Fibroblast of skin of left biceps (primary cell): Measurements from ENCODE around the gene ESR1.
"Not testable (repeated sequence)": the region's sequence is repeated elsewhere in the genome, so short reads cannot be mapped to it uniquely, and the experiment has no call there.

Experiments used
- DNase-seq, 2 experiments: peaks; one replicate each; pipeline ENCODE4 v3.0.0-alpha.2; 2013; ENCODE audit warnings: low read depth in 2 of 2

Gene ESR1

DNA sequence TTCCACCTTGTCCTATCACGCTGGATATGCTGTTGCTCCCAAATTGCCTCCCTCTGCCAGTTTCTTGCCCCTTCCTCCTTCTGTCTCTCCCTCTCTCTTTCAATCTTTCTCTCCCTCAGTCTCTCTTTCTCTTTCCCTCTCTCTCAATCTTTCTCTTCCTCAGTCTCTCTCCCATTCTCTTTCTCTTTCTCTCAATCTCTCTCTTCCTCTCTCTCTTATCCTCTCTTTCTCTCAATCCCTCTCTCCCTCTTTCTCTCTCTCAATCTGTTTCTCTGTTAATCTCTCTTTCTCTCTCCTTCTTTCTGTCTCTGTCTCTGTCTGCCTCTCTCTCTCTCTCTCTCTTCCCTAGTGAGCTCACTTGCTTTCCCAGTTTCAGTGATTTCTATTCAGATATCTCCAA is 245.8 kb downstream of the ESR1 start:
- DNase-seq, result no peak

DNA sequence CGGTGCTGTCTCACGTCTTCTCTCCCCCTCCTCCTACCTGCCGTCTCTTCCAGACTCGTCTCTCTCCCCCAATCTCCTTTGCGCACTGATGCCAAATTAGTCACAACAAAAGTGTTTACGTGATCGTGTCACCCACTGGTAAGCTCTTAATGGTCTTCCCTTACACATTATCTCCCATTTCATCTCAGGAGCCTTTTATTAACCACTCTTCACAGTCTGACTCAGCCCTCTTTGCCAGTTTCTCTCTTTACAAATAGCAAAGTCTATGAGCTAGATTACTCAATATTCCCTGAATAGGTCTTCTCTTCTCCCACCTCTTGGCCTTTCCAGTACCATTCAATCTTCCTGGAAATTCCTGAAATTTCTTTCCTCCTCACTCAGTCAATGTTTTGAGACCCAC is 247.0 kb downstream of the ESR1 start:
- DNase-seq, result no peak

DNA sequence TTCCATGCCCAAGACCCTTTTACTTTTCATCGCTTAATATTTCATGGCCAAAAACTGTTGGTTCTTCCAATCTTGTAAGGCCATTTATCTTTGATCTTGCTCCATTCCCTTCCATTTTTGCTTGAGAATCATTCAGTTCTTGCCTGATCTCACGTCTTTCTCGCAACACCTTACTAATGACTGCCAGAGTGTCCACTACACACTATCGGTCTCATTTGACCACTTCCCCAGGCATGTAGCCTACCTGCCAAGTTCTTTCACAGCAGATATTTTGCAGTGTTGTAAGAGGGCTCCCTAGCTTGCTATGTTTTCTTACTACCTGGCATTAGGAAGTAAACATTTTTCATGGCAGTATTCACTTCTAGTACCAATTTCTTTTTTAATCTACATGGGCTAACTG is 248.0 kb downstream of the ESR1 start:
- DNase-seq, result no peak

DNA sequence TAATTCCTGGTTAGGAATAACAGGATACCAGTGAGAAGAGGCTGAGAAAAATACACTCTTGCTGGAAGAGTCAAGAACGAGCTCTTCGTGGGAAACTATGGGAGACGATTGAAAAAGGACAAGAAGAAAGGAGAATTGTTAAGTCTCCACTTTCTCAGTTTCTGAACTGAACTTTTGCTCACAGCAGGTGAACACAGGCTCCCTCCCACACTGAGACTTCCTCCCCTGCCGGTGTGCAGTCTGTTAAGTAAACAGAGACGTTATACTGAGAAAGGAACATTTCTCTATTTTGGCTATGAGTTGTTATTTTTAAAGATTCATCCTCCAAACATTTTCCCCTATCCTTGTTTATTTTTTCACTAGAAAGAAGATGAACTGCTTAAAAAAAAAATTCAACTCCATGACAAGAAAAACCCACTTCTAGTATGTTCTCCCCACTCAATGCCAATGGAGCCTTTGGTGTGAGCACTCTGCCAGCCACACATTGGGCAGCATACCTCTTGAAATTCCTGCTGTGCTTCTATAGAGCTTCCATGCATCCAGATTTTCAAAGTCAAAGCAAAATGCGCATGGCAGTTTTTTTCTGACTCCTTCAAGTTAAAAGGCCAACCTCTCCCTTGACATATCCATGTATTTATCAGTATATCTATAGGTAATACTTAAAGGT is 250.5 kb downstream of the ESR1 start:
- DNase-seq, result no peak

DNA sequence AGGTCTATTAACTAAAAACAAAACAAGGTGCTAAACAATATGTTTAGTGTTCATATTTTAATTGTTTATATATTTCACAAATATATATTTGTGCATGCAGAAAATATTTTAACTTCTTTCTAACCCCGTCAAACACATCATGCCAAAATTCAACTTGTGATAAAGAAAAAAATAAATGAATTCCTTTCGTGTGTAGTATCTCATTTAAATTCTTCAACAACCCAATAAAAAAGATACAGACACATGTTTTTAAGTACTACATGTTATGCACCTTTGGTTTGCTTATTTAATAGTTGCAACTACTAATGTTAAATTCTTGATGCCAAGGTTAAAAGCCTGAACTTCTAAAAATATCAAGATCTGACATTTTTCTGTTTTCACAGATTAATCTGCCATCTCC is 252.4 kb downstream of the ESR1 start:
- DNase-seq, result no peak

DNA sequence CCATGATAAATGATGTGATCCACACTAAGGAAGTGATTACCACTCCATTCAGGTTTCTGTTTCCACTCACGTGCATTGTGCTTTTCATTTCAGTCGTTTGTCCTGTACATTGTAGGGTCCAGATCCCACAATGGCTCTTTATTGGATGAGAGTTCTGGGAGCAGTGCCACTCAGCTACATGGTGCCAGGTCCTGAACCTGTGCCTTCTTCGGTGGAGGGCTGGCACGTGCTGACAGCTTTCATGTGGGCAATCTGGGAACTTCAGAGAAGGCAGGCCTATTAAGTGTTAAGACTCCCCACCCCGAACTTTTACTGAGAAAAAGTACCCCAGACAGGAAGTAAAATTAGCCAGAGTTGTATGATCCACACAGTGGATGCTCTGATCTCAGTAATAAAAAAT is 255.0 kb downstream of the ESR1 start:
- DNase-seq, result no peak

DNA sequence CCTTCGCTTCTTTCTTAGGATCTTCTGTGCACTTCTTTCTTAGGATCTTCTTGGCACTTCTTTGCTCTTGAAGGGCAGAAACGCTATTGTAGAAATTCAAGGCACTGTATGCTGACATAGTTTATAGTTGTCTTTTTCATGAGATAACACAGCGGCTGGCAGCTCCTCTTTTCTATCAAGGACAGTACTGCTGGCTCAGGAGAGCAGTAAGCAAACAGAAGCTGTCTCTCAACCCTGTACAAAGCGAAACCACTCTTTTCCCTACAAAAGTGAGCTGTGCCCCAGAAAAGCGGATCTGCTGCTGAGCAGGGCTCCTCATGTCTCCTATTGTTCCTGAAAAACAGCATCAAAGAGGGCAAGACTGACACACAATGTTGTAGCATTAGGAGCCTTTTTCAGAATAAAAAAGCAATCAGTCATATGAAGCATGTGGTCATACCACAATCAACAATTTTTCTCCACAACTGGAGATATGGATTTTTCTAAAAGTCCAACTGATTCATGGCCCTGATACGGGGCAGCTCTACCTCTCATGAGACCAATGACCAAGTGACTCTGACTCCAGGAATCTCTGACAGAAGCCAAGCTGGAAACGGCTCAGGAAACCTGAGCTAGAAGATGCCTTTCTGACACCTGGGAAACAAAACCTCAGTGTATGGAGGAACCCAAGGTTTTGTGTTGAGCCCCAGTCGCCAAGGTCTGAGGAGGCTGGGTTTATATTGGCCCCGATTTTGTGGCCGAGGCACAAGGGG is 255.9 kb downstream of the ESR1 start:
- DNase-seq, result no peak

DNA sequence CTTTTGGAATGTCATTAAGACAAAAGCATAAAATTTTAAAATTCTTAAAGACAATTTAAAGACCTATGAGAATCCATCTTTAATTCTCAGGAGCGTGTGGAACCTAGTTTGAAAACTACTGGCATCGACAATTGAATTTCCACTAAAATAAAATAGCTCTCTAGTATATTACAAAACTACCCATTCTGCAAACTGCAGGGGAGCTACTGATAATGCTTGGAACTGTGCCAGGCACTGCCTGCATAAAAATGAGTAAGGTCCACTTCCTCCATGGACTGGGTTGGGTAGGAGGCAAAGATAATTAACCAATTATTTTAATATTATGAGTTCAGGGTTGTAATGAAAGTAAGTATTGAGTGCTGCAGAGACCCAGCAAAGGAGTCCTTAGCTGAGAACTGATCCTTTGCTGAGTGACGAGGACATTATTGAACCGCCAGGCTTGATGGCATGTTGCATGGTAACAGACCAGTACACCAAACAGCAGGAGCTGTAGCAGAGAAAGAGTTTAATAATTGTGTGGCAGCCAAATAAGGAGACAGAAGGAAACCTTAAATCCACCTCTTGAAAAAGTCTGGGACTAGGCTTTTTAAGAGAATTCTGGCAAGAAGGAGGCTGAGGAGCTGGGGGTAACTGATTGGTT is 261.3 kb downstream of the ESR1 start:
- no peak for DNase-seq

DNA sequence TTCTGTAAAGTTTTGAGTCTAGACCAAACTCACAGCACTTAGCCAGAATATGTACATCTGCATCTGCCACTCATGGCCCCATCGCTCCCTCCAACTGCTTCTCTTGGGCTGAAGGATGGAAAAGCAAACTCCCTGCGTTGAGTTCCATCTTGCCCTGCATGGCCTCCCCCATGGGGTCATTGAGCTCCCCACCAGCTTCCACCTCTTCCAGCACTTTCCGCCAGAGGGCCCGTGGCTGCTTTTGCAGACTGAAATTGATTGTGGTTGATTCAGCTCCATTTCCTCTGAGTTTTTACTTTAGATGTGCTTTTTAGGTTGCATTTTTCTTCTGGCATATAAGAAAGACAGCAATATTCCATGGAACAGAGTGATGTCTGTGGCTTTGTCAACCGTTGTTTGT is 263.1 kb downstream of the ESR1 start:
- no peak for DNase-seq

DNA sequence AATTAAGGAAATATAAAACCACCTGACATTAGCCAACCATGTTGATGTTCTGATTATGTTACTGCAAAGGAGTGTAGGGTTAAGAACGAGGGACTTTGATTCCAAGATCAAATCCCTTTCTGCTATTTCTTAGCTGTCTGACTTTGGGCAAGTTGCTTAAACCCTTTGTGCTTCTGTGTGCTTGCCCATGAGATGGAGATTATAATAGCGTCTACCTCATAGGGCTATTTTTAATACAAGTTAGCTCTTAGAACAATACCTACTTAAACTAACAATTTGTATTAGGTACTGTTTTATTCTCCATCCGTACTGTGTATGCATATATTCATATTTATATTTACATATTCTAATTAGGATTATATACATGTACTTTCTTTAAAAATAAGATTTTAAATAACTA is 263.8 kb downstream of the ESR1 start:
- no peak for DNase-seq

DNA sequence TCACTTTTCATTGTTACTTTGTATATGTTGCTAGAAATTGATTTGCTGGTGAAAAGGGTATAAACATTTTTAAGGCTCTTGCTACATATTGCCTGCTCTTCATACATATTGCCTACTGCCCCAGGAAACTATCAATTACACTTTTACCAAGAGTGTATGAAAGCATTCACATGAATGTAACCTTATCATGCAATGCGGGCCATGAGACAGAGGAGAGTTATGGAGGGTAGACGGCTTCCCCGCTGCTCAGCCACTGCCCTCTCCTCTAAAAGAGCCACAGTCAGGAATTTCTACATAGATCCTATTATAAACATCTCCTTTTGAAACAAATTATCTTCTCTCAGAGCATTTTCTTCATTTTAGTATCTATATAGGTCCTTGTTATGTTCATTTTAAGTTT is 264.4 kb downstream of the ESR1 start:
- DNase-seq, result no peak

DNA sequence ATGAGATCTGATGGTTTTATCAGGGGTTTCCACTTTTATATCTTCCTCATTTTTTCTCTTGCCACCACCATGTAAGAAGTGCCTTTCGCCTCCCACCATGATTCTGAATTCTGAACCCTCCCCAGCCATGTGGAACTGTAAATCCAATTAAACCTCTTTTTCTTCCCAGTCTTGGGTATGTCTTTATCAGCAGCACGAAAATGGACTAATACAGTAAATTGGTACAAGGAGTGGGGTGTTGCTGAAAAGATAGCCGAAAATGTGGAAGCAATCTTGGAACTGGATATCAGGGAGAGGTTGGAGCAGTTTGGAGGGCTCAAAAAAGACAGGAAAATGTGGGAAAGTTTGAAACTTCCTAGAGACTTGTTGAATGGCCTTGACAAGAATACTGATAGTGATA is 268.8 kb downstream of the ESR1 start:
- not testable (repeated sequence) for DNase-seq

DNA sequence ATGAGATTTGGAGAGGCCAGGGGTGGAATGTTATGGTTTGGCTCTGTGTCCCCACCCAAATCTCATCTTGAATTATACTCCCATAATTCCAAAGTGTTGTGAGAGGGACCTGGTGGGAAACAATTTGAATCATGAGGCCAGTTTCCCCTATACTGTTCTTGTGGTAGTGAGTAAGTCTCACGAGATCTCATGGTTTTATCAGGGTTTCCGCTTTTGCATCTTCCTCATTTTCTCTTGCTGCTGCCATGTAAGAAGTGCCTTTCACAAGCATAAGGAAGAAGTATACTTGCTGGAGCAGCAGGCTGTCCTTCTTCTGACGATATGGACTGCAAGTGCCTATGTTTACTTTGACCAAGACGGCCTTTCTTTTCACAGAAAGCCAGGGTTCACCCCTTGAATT is 270.5 kb downstream of the ESR1 start:
- DNase-seq, result no peak

DNA sequence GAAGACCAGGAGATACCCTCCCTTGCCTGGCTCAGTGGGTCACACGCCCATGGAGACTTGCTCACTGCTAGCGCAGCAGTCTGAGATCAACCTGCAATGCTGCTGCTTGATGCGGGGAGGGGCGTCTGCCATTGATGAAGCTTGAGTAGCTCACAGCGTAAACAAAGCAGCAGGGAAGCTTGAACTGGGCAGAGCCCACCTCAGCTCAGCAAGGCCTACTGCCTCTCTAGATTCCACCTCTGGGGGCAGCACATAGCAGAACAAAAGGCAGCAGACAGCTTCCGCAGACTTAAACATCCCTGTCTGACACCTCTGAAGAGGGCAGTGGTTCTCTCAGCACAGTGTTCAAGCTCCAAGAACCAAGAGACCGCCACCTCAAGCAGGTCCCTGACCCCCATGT is 271.3 kb downstream of the ESR1 start:
- DNase-seq, result no peak

DNA sequence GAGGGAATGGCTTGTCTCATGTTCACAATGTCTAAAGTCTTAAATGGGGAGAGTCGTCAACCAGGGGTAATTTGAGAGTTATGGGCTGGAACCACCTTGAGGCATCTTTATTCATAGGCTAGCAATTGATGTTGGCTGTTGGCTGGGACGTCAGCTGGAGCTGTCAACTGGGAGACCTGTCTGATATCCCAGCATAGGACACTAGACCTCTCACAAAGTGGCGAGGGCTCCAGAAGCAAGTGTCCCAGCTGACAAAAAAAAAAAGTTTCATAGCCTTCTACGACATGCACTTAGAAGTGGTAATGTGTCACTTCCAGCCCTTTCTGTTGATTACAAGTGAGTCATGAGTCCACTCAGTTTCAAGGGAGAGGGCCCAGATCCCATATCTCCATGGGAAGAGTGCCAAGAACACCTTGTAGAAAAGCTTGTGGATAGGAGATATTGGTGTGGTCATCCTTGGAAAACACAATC is 278.0 kb downstream of the ESR1 start:
- no peak for DNase-seq

DNA sequence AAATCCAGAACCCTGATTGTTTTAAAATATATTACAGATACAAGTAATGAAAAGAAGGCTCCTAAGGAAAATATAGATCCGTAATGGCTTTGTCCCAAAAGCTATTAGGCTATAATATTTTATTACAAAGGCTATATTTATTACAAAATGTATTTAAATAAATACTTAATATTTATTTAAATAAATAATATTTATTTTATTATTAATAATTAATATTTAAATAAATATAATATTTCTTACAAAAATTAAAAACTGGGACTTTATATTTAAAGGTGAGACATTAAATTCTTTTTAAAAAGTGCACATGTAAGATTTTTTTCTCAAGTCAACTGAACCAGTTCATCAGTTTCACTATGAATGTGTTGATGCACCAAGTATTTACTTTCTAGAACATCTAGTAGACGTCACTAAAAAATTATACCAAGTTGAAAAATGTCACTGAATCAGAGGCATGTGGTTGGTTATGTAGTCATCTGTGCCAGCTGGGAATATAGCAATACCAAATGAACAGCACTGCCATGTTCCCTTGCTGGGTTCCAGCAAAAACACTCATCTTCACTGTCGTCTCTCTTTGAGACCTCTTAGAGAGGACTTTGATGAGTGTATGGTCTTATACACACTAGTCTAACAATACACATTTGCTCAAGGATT is 278.9 kb downstream of the ESR1 start:
- DNase-seq, result no peak

DNA sequence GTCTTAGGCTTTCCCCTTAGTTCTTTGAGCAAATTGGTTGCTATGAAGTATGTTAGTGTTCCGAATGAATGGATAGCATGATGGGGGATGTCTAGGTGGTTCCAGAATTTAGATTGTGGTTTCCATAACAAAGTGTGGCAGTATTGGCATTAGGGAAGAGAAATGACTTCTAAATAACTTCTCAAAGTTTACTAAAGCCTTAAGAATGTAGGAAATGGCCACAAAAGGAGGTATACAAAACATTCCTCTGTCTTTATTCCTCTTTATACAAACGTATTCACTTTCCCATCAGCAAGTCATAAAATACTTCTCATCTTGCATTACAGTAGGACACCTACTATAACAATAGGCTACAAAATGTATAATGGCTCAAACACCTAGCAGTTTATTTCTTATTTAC is 279.6 kb downstream of the ESR1 start:
- no peak for DNase-seq

DNA sequence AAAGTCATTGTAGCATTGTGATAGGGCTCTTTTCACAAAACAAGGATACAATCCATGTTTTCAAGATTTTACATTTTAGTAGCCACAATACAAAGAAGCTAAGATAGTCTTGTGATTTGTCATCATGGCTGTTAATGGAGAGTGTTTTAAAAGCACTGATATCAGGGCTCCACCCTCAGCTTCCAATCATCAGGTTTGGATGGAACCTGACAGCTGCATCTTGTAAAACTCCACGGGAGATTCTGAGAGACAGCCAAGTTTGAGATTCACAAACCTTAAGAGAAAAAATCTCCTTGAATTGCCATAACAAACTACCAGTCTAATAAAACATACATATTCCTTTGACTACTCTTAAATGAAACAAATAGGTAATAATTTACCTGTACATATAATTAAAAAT is 280.2 kb downstream of the ESR1 start:
- DNase-seq, result no peak

DNA sequence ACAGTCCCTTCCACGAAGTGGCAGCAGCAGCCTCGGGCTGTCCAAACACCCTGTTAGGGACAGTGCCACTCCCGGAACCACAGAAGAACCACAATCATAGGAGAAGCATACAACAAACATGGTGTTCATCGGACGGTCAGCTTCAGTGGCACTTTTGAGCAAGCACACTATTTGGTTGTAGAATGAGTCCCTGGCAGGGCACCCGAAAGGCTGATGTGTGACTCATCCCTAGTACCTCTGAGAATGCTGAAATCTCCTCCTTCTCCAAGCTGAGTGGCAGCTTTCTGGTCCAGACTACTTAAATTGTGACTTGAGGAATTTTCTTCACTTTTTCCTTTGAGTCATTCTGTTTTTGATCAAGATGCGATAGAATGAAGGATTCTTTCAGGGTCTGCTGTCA is 282.5 kb downstream of the ESR1 start:
- DNase-seq, result no peak

DNA sequence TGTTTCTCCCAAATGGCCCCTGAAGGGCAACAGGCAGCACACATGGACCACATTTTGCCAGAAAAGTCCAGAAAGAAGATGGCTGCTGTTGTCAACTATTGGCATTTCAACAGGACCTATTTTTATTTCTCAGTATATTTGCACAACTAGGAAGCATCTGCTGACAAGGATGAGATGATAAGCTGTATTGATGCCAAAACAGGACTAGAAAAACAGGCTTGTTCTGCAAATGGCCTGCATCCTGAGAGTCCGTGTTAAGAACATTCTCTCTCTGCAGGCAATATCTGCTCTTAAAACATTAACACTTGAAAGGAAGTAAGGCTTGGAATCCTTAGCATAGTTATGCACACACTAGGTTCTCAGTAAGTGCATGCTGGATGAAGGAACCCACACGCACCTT is 283.7 kb downstream of the ESR1 start:
- no peak for DNase-seq

DNA sequence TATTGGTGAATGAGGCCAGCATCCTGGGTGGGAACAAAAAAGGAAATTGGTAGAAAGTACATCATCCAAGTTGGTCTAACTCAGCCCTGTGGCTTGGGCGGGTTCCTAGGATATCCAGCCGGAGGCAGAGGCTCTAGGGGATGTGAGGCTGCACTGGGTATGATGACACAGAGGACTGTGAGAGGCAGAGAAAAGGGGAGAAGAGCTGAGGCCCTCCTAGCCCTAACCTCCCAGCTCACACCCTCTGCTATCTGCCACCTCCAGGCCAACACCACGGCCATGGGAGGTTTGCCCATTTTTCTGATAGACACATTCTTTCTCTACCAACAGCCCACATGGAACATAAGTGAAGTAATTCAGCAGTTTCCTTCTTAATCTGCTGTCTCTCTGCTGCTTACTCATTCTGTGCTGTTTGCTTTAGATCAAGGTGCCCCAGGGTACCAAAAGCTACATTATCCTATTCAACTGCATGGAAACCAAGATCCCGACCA is 284.4 kb downstream of the ESR1 start:
- no peak for DNase-seq

DNA sequence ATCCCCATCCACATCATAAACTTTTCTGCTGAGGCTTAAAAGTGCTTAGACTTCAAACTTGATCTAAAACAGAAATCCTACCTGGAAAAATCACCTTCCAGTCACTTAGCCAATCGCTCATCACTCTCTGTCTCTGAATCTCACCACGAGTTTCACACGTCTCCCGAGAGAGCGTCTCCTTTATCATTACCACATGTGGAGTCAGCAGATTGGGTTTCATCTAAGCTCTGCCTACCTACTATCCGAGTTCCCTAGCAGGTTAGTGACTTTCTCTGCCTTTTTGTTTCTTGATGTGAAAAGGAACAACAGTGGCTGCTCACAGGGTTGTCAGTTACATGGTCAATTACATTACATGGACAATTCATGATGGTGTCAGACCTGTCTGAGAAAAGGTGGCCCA is 286.2 kb downstream of the ESR1 start:
- no peak for DNase-seq
